ENCODE data around the gene TSFM.

The TSFM gene

DNA sequence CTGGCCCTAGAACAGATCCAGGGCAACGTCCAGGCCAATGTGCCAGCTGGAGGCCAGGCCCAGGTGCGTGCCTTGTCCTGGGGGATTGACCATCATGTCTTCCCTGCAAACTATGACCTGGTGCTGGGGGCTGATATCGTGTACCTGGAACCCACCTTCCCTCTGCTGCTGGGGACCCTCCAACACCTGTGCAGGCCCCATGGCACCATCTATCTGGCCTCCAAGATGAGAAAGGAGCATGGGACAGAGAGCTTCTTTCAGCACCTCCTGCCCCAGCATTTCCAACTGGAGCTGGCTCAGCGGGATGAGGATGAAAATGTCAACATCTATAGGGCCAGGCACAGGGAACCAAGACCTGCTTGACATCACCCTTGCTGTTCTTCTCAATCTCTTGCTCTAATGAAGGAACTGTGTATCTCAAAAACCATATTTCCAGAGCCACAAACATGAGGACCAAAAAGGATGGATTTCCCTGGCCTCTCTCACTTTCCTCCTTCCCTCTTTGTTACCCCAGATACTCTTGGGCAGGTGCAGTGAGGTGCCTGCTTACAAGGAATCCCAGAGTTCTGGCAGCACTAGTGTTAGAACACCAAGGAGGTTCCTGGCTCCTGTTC lies 2.2 kb upstream of the TSFM start:
- no peak for DNase-seq (ENCODE audit: low spot score)

DNA sequence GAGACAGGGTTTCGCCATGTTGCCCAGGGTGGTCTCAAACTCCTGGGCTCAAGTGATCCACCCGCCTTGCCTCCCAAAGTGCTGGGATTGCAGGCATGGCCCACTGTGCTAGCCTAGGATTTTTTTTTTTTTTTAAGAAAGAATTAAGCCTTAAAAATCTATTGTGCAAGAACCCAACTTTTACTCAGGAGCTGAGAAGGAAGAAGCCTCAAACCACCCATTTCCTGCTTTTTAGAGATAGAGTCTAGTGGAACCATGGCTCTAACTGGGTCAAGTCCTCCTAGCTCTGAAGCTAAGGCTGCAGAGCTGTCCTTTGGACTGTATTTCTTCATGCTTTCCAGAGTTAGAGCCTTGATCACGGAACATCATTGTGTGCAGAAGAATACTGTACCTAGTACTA lies 1.3 kb upstream of the TSFM start:
- no peak for DNase-seq (ENCODE audit: low spot score)

DNA sequence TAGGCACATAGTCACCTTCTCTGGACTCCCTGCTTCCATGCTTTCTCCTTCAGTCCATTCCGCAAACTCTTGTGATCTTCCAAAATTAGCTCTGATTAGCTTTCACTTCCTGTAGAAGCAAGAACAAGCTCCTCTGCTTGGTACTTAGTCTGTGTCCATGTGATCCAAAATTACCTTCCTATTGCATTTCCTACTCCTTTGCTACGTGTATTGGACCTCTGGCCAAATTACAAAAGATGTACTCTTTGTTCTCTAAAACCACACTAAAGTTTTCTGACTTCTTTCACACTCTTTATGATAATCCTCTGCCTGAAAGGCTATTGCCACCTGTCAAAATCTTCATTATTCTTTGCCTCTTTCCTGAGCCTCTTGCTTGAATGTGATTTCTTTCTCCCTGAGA lies 786 bp upstream of the TSFM start:
- no peak for DNase-seq (ENCODE audit: low spot score)

DNA sequence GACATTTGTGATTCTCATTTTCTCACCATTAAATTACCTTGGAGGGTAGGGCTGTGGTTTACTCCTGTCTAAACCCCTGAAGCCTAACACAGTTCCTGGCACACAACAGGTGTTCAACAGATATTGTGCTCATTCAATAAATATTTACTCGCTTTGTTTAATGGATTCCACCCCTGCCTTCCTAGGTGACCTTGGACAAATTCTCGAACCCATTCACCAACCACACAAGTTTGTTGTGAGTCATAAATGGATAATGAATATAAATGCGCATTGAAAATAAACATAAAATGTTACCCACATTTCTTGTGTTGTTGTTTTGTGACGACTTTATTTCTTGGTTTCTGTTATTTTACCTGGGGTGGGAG lies 362 bp upstream of the TSFM start:
- DNase-seq (ENCODE audit: low spot score) = no peak

DNA sequence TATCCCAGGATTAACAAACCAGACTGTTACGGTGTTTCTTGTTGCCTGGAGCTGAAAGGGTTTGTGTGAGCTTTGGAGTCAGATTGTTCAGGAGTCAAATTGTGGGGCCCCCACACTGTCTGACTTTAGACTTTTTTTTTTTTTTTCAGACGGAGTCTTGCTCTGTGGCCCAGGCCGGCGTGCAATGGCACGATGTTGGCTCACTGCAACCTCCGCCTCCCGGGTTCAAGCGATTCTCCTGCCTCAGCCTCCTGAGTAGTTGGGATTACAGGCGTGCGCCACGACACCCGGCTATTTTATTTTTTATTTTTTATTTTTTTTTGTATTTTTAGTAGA lies 847 bp downstream of the TSFM start:
- DNase-seq (ENCODE audit: low spot score) = no peak

DNA sequence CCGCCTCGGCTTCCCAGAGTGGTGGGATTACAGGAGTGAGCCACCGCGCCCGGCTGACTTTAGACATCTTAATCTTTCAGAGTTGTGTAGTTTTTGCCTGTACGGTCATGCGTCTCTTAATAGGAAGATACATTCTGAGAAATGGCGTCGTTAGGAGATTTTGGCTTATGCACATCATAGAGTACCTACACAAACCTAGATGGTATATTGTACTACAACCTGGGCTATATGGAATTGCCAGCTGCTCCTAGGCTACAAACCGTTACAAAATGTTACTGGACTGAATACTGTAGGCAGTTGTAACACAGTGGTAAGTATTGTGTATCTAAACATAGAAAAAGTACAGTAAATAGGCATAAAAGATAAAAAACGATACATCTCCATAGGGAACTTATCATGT lies 1.3 kb downstream of the TSFM start:
- DNase-seq (ENCODE audit: low spot score) = no peak

DNA sequence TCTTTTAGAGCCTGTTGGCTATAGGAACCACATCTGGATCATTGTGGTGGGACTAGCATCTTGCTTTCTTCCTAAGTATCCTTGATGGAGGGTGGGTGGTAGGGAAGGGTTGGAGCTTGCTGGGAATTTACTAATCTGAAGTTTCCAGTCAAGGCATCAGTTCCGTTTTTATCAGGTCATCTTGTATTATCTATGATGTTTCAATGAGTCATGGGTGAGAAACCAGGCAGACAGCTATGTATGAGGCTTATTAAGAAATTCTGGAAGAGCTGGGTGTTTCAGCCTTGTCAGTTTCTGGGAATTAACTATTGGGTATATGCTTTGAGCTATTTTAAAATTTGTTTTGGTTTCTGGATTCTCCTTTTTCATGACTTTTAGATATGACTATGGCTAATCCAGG lies 11.3 kb downstream of the TSFM start:
- no peak for DNase-seq (ENCODE audit: low spot score)

DNA sequence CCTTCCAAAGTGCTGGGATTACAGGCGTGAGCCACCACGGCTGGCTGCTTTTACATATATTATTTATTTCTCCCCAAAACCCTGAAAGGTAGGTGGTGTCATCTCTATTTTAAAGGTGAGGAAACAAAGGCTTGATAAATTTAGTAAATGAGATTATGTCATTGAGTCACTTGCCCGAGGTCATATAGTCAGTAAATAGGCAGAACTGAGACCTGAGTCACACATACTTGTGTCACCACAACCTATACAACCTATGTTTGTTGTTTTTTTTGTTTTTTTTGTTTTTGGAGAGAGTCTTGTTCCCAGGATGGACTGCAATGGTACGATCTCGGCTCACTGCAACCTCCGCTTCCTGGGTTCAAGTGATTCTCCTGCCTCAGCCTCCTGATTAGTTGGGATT lies 12.8 kb downstream of the TSFM start:
- no peak for DNase-seq (ENCODE audit: low spot score)

DNA sequence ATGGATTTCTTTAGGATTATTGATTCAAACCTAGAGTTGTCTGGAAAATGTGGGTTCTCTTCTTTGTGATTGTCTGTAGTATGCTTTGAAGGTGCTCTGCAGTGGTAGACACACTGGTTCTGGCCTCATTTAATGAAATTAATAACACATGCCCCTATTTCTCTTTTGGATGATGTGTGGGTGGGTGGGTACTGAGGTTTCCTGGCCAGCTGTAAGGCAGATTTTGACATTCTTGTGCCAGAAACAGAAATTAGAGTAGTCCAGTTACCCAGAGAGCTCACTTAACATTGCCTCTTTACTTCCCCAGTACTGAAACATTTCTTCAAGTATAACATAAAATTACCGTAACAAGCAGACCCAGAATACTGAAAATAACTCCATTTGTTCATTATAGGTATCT lies 14.4 kb downstream of the TSFM start:
- no peak for DNase-seq (ENCODE audit: low spot score)

DNA sequence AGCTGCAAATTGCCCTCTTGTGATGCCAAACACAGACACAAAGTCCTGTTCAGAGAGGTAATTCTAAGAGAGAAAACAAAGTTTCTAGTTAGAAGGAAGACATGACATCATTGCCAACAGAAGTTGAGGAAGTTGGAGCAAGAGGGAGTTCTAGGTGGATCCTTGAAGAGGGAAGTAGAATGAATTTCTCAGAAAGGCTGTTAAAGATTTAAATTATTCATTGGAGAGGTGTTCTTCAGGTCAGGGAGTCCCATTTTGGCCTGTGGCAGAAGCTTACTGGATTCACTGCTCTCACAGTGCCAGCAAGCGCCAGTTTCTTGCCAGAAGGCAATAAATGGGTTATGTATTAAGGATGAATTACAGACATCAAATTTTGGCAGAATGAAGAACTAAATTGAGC lies 15.3 kb downstream of the TSFM start:
- no peak for DNase-seq (ENCODE audit: low spot score)

DNA sequence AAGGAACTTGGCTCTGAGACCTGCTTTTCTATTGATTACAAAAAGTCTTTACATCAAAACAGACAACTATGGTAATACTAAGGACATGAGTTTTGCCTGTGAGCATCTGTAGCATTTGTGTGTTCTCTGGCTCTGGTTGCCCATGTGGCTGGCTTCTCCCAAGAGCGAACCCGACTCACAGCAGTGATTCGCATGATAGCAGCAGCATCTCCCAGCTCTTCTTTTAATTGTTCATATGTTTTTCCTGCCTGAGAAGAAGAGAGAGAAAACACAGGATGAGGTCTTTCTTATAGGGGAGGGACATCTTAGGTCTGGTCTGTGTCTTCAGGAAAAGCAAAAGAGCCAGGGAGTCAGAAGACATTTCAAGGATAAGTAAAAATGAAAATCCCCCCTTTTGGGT lies 18.4 kb downstream of the TSFM start:
- DNase-seq (ENCODE audit: low spot score) = no peak

DNA sequence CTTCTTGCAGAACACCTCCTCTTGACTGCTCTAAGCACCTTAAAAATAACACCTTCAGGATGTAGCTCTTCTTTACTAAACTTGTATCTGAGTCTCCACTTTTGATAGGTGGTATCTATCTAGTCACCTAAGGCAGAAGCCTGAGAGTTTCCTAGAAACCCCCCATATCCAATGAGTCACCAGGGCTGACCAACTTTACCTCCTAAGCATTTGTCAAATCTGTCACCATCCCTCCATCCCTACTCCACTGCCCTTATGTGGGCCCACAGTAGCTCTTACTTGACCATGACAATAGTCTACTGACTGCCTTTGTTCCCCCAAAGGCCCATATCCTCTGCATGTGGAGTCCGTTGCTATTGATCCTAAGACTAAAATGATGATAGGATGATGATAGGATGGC lies 20.0 kb downstream of the TSFM start:
- DNase-seq (ENCODE audit: low spot score) = no peak

DNA sequence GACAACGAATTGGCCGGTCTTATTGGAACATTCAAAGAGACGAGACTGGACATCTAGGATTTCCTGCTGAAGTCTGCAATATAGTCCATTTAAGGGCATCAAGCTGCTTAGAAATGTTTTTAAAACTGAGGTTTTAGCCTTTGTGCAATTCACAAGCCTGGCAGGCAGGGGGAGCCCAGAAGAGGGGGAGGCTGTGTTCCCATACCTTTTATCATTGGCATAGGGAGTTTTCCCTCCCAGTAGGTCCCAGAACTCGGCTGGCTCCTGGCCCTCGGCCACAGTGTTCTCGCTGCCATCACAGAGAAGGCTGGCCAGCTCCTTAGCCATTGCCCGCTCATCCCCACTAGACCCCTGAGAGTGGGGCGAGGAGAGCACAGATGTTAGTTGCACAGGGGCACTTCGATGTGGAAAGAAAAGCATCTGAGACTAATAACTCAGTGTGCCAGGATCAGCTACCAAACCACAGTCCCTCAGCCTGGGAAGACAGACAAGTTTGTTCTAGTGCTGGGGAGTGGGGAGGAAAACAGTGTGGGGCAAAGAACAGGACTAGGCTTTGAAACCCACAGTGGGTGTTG lies 20.8 kb downstream of the TSFM start:
- peak; percentile 76 for DNase-seq (ENCODE audit: low spot score)

DNA sequence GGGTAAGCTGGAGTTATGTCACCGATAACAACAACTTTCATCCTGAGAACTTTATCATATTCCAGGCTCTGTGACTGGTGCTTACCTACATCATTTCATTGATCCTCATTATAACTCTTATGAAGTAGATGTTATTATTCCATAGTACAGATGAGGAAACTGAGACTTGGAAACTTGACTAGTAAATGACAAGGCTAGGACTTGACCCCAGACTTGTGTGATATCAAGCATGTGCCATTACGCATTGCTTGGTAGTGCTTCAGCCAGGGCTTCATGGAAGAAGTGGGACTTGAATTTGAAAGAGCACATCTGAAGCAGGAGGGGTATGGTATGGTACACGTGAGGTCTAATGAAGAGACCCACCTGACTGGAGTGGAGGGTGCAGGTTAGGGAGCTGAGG lies 24.1 kb downstream of the TSFM start:
- DNase-seq (ENCODE audit: low spot score) = no peak

DNA sequence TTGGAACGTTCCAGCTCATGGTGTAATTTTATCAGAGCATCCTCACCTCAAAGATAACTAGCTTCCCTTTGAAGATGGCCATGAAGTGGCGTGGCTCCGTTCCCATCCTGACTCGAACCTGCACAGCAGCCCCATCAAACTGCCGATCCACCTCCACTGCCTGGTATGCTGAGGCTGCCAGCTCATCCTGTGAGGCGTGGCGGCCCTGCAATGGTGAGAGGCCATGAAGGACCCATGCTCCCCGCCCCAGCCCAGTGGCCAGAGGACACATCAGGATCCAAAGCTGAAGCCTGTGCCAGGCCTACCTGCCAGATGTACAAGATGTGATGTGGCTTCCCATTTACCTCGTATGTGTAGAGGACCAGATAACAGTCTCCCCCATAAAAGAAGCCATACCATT lies 24.7 kb downstream of the TSFM start:
- DNase-seq (ENCODE audit: low spot score) = no peak

DNA sequence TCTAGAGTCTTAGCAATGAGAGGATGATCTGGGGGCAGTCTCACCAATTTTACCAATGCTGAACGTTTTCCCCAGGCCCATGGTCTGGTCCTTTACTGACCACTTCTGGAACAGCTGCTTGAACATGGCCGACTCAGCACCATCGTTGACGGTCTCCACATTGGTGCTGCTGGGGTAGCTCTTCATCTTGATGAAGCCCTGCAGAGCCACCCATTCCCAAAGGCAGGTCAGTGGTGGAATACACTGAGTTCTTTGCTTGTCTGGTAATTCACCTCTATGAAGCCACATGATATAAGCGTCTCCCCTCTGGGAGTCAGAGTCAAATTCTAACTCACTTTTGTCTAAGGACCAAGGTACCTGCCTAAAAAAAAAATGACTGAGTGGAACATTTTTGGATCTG lies 25.8 kb downstream of the TSFM start:
- no peak for DNase-seq (ENCODE audit: low spot score)

DNA sequence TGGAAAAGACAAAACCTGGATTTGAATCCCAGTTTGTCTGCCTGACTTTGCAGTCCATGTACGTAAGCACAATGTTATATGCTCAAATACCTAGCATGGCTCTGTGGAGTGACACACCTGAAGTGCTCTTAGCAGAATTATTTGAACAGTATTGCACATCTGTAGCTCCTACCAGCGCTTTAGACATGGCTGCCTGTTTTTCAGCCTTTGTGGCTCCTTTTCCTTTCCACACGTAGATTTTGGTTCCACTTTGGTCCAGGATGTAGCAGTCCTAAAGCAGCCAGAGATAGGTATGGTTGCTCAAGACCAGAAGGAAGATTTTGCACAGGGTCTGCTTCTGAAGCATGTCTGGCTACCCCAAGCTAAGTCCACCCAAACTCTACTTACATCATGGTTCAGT lies 26.8 kb downstream of the TSFM start:
- DNase-seq (ENCODE audit: low spot score) = no peak

DNA sequence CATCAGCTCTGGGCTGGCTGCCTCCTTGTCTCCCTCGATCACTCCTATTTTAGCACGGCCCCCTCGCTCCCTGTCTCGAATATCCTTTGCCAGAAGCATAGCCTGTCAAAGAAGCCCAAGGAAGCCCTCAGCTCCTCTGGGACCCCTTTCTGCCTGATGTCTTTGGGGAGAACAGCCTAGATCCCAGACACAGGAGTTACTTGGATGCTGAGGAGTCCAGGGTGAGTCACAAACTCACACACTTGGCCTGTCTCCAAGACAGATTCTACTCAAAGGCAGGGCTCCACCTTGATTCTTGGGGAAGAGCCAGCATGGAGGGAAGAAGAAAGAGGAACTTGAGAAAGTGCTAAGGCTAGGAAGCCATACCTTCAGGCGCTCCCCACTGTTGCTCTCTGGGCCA lies 27.9 kb downstream of the TSFM start:
- DNase-seq (ENCODE audit: low spot score) = no peak

DNA sequence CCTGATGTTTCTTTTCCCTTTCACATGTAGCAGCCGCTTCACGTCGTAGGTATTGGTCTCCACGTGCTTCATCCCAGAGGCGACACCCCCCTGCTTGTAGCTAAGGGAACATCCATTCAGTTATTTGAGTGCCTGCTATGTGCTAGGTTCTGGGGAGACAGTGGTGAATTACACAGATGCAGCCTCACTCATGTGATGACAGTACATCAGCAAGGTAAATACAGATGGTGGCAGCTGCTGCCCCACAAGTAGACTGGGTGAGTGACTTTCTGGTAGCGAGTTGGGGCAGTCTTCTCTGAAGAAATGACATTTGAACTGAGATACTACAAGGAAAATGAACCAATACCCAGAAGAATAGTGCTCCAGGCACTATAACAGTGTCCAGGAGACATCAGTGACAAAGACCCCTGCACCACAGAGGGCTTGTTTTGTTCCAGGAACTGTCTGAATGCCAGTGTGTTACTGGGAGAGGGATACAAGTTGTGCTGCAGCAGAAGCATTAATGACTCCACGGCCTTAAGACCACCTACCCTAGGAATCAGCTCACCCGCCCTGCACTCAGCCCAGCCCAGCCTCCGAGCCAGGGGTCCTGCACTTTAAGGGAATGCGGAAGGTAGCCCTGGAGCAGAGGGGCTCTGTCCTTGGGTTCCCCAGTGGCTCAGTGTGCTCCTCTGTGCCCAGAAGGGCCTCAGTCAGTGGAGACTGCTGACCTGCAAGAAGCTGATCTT lies 28.6 kb downstream of the TSFM start:
- DNase-seq (ENCODE audit: low spot score) = no peak

DNA sequence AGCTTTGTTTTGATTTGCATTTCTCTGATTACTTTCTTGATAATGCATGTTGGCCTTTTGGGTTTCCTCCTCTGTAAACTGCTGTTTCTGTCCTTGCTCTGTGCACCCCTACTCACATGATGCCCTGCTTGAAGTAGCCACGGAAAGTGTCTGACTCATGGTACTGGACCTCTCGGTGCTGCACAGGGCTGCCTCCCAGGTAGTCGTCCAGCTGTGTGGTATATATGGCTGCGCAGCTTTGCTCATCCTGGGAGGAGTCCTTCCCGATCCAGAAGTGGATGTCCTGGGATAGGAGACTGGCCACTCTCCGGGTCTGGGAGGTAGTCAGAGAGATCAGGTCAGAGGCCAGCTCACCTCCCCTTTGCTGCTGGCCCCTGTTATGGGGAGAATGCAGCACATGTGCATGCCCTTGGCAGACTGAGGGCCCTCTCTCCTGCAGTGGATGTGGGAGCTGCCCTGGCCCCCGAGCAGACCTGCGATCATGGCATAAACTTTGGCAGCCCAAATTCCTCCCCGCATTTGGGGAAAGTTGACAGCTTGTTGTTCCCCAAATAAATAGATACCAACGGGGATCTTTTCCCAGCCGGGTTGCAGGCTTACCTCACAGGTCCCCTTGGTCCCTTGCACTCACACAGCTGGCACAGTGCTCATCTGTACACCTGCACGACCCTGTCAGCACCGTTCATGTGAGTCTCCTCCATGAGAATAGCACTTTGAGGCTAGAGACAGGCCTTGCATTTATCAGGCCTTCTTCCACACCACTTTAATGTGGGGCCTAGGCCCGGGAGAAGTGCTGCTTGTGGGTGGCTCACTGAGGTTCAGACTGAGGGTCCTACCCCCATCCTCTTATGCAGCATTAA lies 30.8 kb downstream of the TSFM start:
- DNase-seq (ENCODE audit: low spot score) = no peak

DNA sequence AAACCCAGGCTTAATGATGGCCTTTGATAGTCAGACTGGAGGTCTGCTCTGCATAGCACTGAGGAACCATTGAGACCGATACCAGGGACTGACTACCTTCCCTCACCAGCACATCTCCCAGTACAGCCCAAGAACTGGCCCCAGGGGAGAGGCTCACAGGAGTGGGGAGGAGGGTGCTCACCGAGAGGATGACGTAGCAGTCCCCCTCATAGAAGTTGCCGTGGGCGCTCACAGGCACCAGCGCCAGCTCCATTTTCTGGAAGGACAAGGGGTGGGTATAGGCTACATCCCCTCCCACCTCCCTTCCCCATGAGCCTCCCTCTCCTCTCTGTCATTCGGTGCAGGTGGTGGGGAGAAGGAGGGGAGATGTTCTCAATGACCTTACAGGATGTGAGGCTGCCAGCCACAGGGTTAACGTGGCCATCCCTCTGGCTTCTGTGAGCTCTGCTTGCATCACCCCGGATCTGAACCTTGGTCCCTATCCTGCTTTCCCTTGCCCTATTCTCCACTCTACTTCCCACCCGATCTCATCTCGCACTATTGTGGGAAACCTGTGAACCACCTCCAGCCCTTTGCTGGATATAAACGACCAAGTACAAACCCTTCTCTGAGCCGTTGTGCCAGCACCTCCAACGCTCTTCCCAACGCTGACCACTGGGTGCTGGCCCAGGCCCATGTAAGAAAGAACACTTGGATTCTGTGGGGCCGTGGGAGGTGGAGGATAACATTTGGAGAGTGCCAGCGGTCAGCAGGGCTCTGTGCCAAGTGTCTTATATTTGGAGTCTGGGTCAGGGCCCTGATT lies 31.6 kb downstream of the TSFM start:
- DNase-seq (ENCODE audit: low spot score) = peak; percentile 29

All from cerebellar cortex (tissue), 1 donor.